ENCODE data around the gene CBY2. TPM values are rescaled to one million over a fixed set of nuclear protein-coding genes. Genes with fewer than 3 reads are reported as not detected.

The CBY2 gene
- total and polyA plus RNA-seq, 2 of the 4 experiments (the other 2 are of a cell fraction) = not detected

GRCh38 chr13:45718992-45719391 lies 16.9 kb downstream of the CBY2 start:
- ChIA-PET POLR2A (ENCODE audit: unreplicated experiment) (no interaction called here), CTCF (interaction anchor here (1.5 kb wide), 1 partner anchor 10 kb away, joined by 4 read pairs; no protein-coding TSS in a partner anchor)
- H2BK120ac ChIP-seq (ENCODE audit: low read depth, low read length) = no peak overlapping the region
- H3K9me3 ChIP-seq (ENCODE audit: control insufficient read depth, insufficient read depth, low read length) = no peaks in the 10 kb centered on the region
- no peak overlapping the region for H3K4me3 ChIP-seq (ENCODE audit: insufficient read depth, low read depth, low read length)
- no peak overlapping the region for H3K9ac ChIP-seq (ENCODE audit: low read depth, low read length)
- DNase-seq (no peak), ATAC-seq (ENCODE audit: low read depth) (no peak)
- no peak overlapping the region for H3K56ac ChIP-seq (ENCODE audit: extremely low read depth, insufficient read depth, low read length)
- no peaks in the 10 kb centered on the region for H3K9me1 ChIP-seq (ENCODE audit: insufficient read depth, low read length)
- no peak overlapping the region for H3K23ac ChIP-seq (ENCODE audit: low read depth, low read length)
- H3K4ac ChIP-seq (ENCODE audit: low read depth, low read length) = no peak overlapping the region
- no peak overlapping the region for H3K27ac ChIP-seq (ENCODE audit: insufficient read depth, low read length)
- dilution Hi-C loops (cut with HindIII; ENCODE audit: low sequenced_read_pairs, unreplicated experiment) = no loop called here
- no TSS peak for BruUV-seq (replicated peaks)
- in situ Hi-C loops (cut with MboI; ENCODE audit: low sequenced_read_pairs) = no loop called here
- H2AFZ ChIP-seq (replicated peaks; ENCODE audit: low read length, poor library complexity) = no peak overlapping the region
- WGBS, 2 experiments (ENCODE audit: extremely low coverage in 2 of 2, insufficient read length in 1 of 2) = no CpG with 5 or more reads among the region's 1 CpG
- H4K91ac ChIP-seq (ENCODE audit: insufficient read depth, low read depth, low read length) = no peak overlapping the region
- no peaks in the 10 kb centered on the region for H3K79me1 ChIP-seq (ENCODE audit: low read depth in 1 of 2, low read length in 2 of 2)
- no peak overlapping the region for H4K5ac ChIP-seq (ENCODE audit: low read depth, low read length)
- TF ChIP-seq RAD21 (IDR thresholded peaks at IDR 0.05; ENCODE audit: low read length) (no peak), ELK1 (IDR thresholded peaks at IDR 0.05; ENCODE audit: borderline replicate concordance, low read depth, low read length) (no peak), MXI1 (IDR thresholded peaks at IDR 0.05; ENCODE audit: borderline replicate concordance, low read depth, low read length) (no peak), POLR2A (IDR thresholded peaks at IDR 0.05; ENCODE audit: low read depth, low read length) (no peak), CHD1 (IDR thresholded peaks at IDR 0.05; ENCODE audit: low read depth, low read length) (no peak), CEBPB (IDR thresholded peaks at IDR 0.05; ENCODE audit: low read depth, low read length) (no peak), USF2 (IDR thresholded peaks at IDR 0.05; ENCODE audit: low read depth, low read length) (no peak), RFX5 (IDR thresholded peaks at IDR 0.05; ENCODE audit: low read depth, low read length) (no peak), BHLHE40 (IDR thresholded peaks at IDR 0.05; ENCODE audit: low read depth, low read length) (no peak), NFE2L2 (IDR thresholded peaks at IDR 0.05; ENCODE audit: low read depth, low read length) (no peak), RCOR1 (IDR thresholded peaks at IDR 0.05; ENCODE audit: insufficient replicate concordance, low read length) (no peak)
- no peak overlapping the region for H4K8ac ChIP-seq (ENCODE audit: low read depth in 2 of 2, low read length in 2 of 2)
- H3K36me3 ChIP-seq (ENCODE audit: control insufficient read depth, insufficient read depth, low read length) = no peaks in the 10 kb centered on the region
- intact Hi-C loops (cut with micrococcal nuclease) = no loop called here
- no peaks in the 10 kb centered on the region for H3K4me1 ChIP-seq (ENCODE audit: control insufficient read depth, insufficient read depth, low read length)
- no peak overlapping the region for H3K14ac ChIP-seq (replicated peaks; ENCODE audit: low read depth, low read length)
- no peaks in the 10 kb centered on the region for H4K20me1 ChIP-seq (ENCODE audit: insufficient read depth, low read length)
- no peak overlapping the region for H2BK20ac ChIP-seq (ENCODE audit: low read depth, low read length)
- no peak overlapping the region for H2AK9ac ChIP-seq (replicated peaks; ENCODE audit: low read depth, low read length, poor library complexity)
- peaks cover 4% of the 10 kb centered on the region; the same call in 1 of the 2 replicates for H3K27me3 ChIP-seq (ENCODE audit: control insufficient read depth, insufficient read depth, low read length)
- no peak overlapping the region for H2AK5ac ChIP-seq (ENCODE audit: low read depth, low read length)
- H2BK5ac ChIP-seq (ENCODE audit: low read depth, low read length, poor library complexity, severe bottlenecking) = no peak overlapping the region
- no peak overlapping the region for H3K18ac ChIP-seq (ENCODE audit: low read depth, low read length)
- no peak overlapping the region for H2BK15ac ChIP-seq (ENCODE audit: low read depth, low read length)
- H3K4me2 ChIP-seq (ENCODE audit: low read depth, low read length) = no peak overlapping the region

Measured in IMR-90 (cell line).